Left hindlimb (tissue), 1 donor: ENCODE data around the gene ACRBP.

Experiments used
- DNase-seq: peaks from one replicate; pipeline ENCODE4 v3.0.0-alpha.2; 2018

ACRBP gene

GRCh38 chr12:6646276-6647082 is 753 bp downstream of the ACRBP start:
- no peak for DNase-seq

GRCh38 chr12:6644903-6645302 is 2.3 kb downstream of the ACRBP start:
- DNase-seq = peak; percentile 60

- no peak for DNase-seq
Measured at GRCh38 chr12:6644257-6644596, 3.0 kb downstream of the ACRBP start.

GRCh38 chr12:6643569-6644256 is 3.5 kb downstream of the ACRBP start:
- no peak for DNase-seq

GRCh38 chr12:6641131-6641530 is 6.1 kb downstream of the ACRBP start:
- DNase-seq = no peak

- no peak for DNase-seq
Measured at GRCh38 chr12:6640497-6640896, 6.7 kb downstream of the ACRBP start.

GRCh38 chr12:6639151-6639801 is 8.0 kb downstream of the ACRBP start:
- DNase-seq = no peak

GRCh38 chr12:6638305-6638704 is 8.9 kb downstream of the ACRBP start:
- no peak for DNase-seq

- peak; percentile 37 for DNase-seq
Measured at GRCh38 chr12:6635856-6636531, 11.2 kb downstream of the ACRBP start, which contains the start of gene LPAR5. Gene LPAR5 (minus strand): TSS chr12:6635959. CDS start chr12:6621248, 14,711 bp downstream.

GRCh38 chr12:6635375-6635855 is 11.8 kb downstream of the ACRBP start:
- DNase-seq = no peak

GRCh38 chr12:6632026-6632983 is 14.9 kb downstream of the ACRBP start:
- DNase-seq = no peak

GRCh38 chr12:6631549-6631961 is 15.7 kb downstream of the ACRBP start:
- no peak for DNase-seq

- DNase-seq = no peak
Measured at GRCh38 chr12:6630736-6631135, 16.5 kb downstream of the ACRBP start.

GRCh38 chr12:6627616-6628015 is 19.6 kb downstream of the ACRBP start:
- no peak for DNase-seq

- DNase-seq = no peak
Measured at GRCh38 chr12:6626654-6627283, 20.5 kb downstream of the ACRBP start.

- DNase-seq = no peak
Measured at GRCh38 chr12:6620885-6621274, 26.4 kb downstream of the ACRBP start.

- peak; percentile 72 for DNase-seq
Measured at GRCh38 chr12:6620137-6620884, 26.9 kb downstream of the ACRBP start.

- no peak for DNase-seq
Measured at GRCh38 chr12:6618483-6619225, 28.6 kb downstream of the ACRBP start.

- no peak for DNase-seq
Measured at GRCh38 chr12:6615802-6616201, 31.4 kb downstream of the ACRBP start.
